K562 (cell line): ENCODE data around the gene FASTKD1. TPM values are rescaled to one million over a fixed set of nuclear protein-coding genes. Genes with fewer than 3 reads are reported as not detected.
A peak's percentile ranks its signal among the peaks of the same experiment; 100 is the strongest.

ENCODE experiments used
- MTF1 ChIP-seq: fragments of 250-450 bp; sonication (Bioruptor Pico); IDR thresholded peaks from 2 replicates; pipeline ENCODE4 v1.9.0; 2021; ENCODE audit warnings: moderate library complexity, mild to moderate bottlenecking, inconsistent platforms, borderline replicate concordance
- NR1H2 ChIP-seq: sonication (generic); formaldehyde crosslinking; IDR thresholded peaks from 2 replicates; pipeline ENCODE4 v1.4.0; 2020; ENCODE audit warnings: mild to moderate bottlenecking, missing genetic modification reagents
- POLR2H ChIP-seq: IDR thresholded peaks from 2 replicates; pipeline ENCODE4 v1.6.1; 2016; ENCODE audit warnings: missing genetic modification characterization, low read depth, mild to moderate bottlenecking, control low read depth, missing compliant biosample characterization, moderate library complexity
- POLR3G ChIP-seq: IDR thresholded peaks from 2 replicates; pipeline ENCODE4 v1.6.1; 2011; ENCODE audit not compliant: insufficient read length, insufficient replicate concordance; ENCODE audit errors: extremely low read depth
- ZNF277 ChIP-seq: fragments of 250-450 bp; sonication (Bioruptor Pico); IDR thresholded peaks from 2 replicates; pipeline ENCODE4 v1.8.0; 2022; ENCODE audit warnings: inconsistent platforms, mild to moderate bottlenecking, moderate library complexity, borderline replicate concordance
- ZNF592 ChIP-seq: fragments of 450-650 bp; IDR thresholded peaks from 2 replicates; pipeline ENCODE4 v1.6.1; 2017; ENCODE audit warnings: antibody characterized with exemption, mild to moderate bottlenecking
- ZNF766 ChIP-seq: fragments of 200-800 bp; sonication (Bioruptor generic); conservative IDR thresholded peaks from 2 replicates; pipeline ENCODE4 v1.6.1; 2016; ENCODE audit warnings: missing genetic modification characterization, missing compliant biosample characterization
- polyA plus RNA-seq, 8 experiments: library from polyadenylated mRNA; depleted of rRNA in 4 of 8; stranded (reverse) in 5 of 8; unstranded in 3 of 8; fragments of >200 nt; fragmentation: Nextera tagmentation in 2 of 8; fragmentation: Illumina TruSeq in 1 of 8; extraction: Ambion mirVana in 2 of 8; extraction: Trizol in 1 of 8; gene quantifications; 2 replicates each; pipeline versions ENCODE4 v1.2.1 to v1.2.3, GENCODE V29; 2011 to 2014; ENCODE audit warnings: inconsistent platforms in 1 of 8, missing spikeins in 1 of 8
- total RNA-seq, 7 experiments: library from RNA; depleted of rRNA in 6 of 7; stranded (reverse); fragments of >200 nt in 6 of 7; fragmentation: Illumina TruSeq in 2 of 7; extraction: Trizol in 2 of 7; gene quantifications; 2 replicates each; pipeline versions ENCODE4 v1.2.1 to v1.2.3, GENCODE V29; 2011 to 2021; ENCODE audit warnings: low replicate concordance in 1 of 7
- TF ChIP-seq, protein P1 (sequence below): fragments of 250-450 bp; sonication (Bioruptor Pico); IDR thresholded peaks from 2 replicates; pipeline ENCODE4 v1.4.0; 2020; ENCODE audit warnings: borderline replicate concordance

The FASTKD1 gene
- total and polyA plus RNA-seq, 9 of the 15 experiments (the other 6 are each of a cell fraction or from before 2014, with no cell fraction given) = 63.5 to 134 (median 119) TPM

DNA sequence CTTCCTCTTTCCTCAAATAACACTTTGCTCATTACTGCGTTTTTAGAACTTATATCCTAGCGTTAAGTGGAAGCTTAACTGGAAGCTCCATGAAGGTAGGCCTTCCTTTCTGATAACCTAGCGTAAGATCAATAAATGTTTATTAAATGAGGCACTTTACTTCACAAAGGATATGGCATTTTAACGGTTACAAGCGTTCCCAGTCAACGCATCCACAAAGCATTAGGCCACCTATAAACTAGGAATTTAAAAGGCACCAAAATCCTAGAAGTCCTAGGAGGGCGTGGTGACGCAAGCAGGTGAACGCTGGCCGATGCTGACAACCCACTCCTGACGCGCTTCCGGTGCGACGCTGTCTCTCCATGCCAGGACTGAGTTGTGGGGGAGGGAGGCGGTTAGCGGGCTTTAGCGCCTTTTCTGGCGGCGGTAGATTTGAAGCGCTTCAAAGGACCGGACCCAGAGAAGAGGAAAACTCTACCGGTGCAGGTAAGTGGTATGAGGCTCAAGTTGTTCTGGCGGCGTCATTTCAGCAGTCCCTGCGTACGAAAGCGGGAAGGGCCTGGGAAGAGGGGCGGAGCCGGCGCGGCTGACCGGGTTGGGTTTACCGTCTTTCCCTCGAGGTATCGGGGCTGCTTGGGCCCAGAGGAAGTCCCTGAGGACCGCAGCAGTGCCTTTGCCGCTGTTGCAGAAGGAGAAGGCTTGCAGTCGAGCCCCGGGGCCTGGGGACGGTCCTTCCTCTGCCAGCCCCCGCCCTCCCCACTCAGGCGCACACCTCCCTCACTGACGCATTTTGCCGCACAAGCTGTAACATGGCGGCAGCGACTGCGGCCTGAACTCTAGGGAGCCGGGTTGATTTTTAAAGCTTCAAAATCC lies 10.6 kb upstream of the FASTKD1 start, which contains the start of gene PPIG (continued):
- TF ChIP-seq, protein P1, sequence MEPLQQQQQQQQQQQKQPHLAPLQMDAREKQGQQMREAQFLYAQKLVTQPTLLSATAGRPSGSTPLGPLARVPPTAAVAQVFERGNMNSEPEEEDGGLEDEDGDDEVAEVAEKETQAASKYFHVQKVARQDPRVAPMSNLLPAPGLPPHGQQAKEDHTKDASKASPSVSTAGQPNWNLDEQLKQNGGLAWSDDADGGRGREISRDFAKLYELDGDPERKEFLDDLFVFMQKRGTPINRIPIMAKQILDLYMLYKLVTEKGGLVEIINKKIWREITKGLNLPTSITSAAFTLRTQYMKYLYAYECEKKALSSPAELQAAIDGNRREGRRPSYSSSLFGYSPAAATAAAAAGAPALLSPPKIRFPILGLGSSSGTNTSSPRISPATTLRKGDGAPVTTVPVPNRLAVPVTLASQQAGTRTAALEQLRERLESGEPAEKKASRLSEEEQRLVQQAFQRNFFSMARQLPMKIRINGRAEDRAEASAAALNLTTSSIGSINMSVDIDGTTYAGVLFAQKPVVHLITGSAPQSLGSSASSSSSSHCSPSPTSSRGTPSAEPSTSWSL (CRISPR knock-in tag) = no peak
- TF ChIP-seq ZNF766 (CRISPR knock-in tag) (peak; percentile 56; the same call in 1 of the 2 replicates), POLR3G (no peak), MTF1 (CRISPR knock-in tag) (no peak), ZNF592 (peak; percentile 55), NR1H2 (CRISPR knock-in tag) (0 out of 2 replicates have a peak, but pooled peaks have one; percentile 36), POLR2H (peak; percentile 67), ZNF277 (CRISPR knock-in tag) (no peak)
